ENCODE measurements around the gene CASS4.

GRCh38 chr20:56376331-56376730, 35.7 kb upstream of the CASS4 start:
- TF ChIP-seq, protein P1, sequence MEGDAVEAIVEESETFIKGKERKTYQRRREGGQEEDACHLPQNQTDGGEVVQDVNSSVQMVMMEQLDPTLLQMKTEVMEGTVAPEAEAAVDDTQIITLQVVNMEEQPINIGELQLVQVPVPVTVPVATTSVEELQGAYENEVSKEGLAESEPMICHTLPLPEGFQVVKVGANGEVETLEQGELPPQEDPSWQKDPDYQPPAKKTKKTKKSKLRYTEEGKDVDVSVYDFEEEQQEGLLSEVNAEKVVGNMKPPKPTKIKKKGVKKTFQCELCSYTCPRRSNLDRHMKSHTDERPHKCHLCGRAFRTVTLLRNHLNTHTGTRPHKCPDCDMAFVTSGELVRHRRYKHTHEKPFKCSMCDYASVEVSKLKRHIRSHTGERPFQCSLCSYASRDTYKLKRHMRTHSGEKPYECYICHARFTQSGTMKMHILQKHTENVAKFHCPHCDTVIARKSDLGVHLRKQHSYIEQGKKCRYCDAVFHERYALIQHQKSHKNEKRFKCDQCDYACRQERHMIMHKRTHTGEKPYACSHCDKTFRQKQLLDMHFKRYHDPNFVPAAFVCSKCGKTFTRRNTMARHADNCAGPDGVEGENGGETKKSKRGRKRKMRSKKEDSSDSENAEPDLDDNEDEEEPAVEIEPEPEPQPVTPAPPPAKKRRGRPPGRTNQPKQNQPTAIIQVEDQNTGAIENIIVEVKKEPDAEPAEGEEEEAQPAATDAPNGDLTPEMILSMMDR (IDR thresholded peaks at IDR 0.05), result no peak
- TF ChIP-seq POLR2A (IDR thresholded peaks at IDR 0.05) (no peak), POLR2AphosphoS5 (IDR thresholded peaks at IDR 0.05) (no peak)
